Activated CD4-positive, alpha-beta T cell treated with anti-CD3 and anti-CD28 coated beads, Interleukin-2, Interleukin-4, amounts not matched to agents 100 ng/mL and 50 ng/mL, durations not matched to agents 16 hours and 8 hours (primary cell): Measurements from ENCODE around the gene TACC2.
"Not testable (repeated sequence)": the region's sequence is repeated elsewhere in the genome, so short reads cannot be mapped to it uniquely, and the experiment has no call there.

ENCODE experiments used
- DNase-seq: peaks from one replicate; pipeline ENCODE4 v3.0.0-alpha.2; 2020; ENCODE audit warnings: low spot score

TACC2 gene, protein sequence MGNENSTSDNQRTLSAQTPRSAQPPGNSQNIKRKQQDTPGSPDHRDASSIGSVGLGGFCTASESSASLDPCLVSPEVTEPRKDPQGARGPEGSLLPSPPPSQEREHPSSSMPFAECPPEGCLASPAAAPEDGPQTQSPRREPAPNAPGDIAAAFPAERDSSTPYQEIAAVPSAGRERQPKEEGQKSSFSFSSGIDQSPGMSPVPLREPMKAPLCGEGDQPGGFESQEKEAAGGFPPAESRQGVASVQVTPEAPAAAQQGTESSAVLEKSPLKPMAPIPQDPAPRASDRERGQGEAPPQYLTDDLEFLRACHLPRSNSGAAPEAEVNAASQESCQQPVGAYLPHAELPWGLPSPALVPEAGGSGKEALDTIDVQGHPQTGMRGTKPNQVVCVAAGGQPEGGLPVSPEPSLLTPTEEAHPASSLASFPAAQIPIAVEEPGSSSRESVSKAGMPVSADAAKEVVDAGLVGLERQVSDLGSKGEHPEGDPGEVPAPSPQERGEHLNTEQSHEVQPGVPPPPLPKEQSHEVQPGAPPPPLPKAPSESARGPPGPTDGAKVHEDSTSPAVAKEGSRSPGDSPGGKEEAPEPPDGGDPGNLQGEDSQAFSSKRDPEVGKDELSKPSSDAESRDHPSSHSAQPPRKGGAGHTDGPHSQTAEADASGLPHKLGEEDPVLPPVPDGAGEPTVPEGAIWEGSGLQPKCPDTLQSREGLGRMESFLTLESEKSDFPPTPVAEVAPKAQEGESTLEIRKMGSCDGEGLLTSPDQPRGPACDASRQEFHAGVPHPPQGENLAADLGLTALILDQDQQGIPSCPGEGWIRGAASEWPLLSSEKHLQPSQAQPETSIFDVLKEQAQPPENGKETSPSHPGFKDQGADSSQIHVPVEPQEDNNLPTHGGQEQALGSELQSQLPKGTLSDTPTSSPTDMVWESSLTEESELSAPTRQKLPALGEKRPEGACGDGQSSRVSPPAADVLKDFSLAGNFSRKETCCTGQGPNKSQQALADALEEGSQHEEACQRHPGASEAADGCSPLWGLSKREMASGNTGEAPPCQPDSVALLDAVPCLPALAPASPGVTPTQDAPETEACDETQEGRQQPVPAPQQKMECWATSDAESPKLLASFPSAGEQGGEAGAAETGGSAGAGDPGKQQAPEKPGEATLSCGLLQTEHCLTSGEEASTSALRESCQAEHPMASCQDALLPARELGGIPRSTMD (N-terminal part only)

GRCh38 chr10:121988361-121989324 lies at the start of gene TACC2:
TSS of gene TACC2 (plus strand) at chr10:121989163. CDS start at chr10:122021982, 32,819 bp downstream.
- DNase-seq: no peak

GRCh38 chr10:121941532-121941931 lies 47.4 kb upstream of the TACC2 start:
- no peak for DNase-seq

DNA sequence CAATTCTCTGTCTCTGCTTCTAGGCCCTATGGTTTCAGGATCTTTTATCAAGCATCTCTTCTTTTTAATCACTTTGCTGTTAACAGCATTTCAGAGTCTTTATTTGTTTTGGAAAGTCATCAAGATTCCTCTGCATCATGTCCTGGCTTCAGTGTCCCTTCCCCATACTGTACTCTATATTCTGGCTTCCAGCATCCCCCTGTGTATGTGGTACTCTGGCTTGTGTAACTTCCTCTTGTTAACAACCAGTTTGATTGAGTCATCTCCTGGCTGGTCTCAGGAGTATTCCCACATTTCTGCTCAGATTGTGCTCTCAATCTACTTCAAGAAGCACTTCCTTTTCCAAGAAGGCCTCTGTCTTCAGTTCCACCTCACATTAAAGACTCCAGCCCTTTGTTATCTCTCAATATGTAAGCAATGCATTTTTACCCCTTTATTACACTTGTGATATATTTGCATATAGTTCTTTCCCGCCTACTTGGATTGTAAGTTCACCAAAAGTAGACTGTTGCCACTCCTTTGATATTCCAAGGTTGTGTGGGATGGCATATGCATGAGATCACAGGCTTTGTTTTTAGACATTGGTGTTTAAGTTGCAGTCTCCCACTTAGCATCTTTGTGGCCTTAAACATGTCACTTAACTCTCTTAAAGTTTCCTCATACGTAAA lies 46.1 kb upstream of the TACC2 start:
- no peak for DNase-seq

- no peak for DNase-seq
Observed at GRCh38 chr10:121947343-121948330, 41.3 kb upstream of the TACC2 start.

GRCh38 chr10:121949049-121949448 lies 39.9 kb upstream of the TACC2 start:
- DNase-seq: no peak

- no peak for DNase-seq
Observed at GRCh38 chr10:121949451-121949850, 39.5 kb upstream of the TACC2 start.

GRCh38 chr10:121952226-121952625 lies 36.7 kb upstream of the TACC2 start:
- no peak for DNase-seq

DNA sequence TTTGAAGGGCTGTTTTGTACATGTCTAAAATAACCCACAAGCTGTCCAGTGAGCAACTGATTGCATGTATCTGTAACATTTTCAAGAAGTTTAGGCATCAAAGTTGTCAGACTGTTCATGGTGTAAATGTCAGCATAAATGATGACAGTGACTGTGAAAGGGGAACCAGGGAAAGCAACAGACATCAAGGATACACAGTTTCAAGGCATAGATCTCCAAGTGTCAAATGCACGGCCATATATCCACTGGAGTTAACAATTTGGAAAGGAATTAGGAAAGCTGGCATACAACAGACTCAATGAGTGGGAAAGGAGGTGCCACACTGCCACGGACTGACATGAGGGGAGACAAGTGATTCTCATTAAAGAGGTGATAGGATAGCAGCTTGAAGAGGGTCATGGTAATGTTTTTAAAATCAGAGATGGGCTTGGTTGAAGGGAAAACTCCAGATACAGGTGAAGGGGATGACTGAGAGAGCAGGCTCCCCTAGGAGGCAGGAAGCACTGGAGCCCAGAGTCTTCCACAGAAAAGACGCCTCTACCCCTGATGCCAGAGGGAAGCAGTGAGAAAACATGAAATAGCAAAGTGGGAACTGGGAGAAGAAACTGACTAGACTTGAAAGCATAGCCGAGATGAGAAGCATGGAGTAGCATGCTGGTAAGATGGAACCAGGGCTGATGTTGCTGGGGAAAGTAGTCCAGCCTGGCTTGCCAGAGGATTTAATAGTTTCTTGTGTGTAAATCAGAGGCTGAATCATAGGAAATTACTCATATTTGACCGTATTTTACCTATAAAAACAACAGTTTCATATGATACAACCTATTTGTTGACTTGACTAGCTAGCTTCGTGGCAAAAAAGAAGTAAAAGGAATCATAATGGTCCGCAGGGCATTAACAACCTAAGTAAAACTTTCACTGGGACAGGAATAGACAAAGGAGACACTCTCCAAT lies 32.6 kb upstream of the TACC2 start:
- no peak for DNase-seq

DNA sequence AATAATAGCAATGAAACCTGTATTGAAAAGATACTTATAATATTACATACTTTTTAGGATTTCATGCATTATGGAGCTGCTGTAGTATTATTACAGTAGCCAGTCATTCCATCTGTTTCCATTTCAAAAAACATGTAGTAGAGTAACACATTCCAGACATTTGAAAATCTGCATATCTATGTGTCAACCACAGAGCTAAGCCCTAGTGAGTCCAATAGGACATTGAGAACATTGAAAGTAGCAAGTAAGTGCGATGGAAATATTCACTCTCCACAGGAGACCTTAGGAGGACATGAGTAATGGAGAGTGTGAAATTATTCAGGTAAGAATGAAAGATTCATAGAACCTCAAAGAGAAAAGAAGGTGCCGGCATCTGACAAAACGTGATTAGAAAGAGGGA lies 29.3 kb upstream of the TACC2 start:
- DNase-seq: peak; percentile 9

DNA sequence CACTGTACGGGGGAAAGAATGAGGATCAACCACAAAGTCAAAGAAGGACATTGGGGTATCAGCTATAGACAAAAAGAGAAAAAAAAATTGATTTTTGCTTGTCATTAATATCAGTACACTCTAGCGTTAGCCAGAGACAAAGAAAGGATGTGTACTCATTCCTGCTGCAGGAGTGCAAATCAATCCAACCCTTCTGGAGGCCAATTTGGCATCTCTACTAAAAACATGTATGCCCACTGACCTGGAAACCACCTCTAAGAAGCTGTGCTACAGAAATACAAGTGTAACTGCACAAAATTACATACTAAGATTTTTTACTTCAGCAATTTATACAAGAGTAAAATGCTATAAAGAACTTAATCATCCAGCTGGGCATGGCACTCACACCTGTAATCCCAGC lies 27.5 kb upstream of the TACC2 start:
- DNase-seq: no peak

DNA sequence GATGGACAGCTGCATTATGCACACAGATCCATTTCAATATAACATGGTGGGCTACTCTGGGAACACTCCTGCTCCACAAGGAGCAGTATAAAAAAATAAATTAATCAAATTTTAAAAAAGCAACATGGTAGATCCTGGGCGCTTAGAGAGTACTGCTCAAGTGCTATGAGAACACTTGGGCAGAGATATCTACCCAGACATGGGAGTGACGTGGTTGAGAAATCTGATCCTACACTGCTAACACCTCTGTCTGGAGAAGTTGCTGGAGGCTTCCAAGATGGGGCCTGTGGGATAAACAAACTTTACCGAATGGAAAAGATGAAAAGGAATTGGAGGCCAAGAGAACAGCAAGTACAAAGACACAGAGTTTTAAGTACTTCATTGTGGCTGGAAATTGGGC lies 23.0 kb upstream of the TACC2 start:
- DNase-seq: no peak

- DNase-seq: not testable (repeated sequence)
Observed at GRCh38 chr10:121969086-121969485, 19.9 kb upstream of the TACC2 start.

- DNase-seq: no peak
Observed at GRCh38 chr10:121974019-121974534, 14.9 kb upstream of the TACC2 start.

- peak; percentile 80 for DNase-seq
Observed at GRCh38 chr10:121974535-121975294, 14.2 kb upstream of the TACC2 start, which contains the start of gene NSMCE4A. TSS of gene NSMCE4A (minus strand) at chr10:121975217. CDS start at chr10:121975165, 52 bp downstream.

DNA sequence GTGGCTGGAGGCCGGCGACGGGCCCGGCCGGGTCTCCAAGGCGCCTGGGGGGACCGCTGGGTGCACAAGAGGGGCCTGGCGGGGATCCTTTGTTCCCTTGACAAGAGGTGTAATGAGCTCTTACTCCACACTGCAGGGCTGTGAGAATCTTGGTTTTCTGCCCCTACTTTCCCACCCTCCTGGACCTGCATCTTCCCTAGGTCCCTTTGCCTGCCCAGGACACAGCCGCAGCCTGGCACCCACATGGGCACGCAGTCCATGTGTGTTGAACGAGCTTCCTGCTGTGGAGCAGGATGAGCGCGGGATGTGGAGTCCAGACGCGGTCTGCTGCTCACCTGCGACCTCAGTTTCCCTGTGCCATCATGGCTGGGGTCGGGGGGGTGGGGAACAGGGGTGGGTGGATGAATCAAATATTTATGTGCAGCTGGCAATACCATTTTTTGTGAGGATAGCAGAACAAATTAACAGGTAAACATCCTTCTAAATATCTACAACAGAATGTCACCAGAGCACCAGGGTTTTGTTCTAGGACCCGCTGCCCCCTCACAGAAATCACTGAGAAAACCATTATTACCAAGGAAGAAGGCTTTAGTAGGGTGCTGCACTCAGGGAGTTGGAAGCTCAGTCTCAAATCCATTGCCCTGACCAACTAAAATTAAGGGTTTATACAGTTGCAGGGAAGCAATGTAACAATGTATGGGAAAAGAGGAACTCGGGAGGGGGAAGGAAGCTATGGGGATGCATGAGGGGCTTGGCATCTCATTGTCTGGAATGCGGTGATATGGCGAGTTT lies 13.5 kb upstream of the TACC2 start:
- DNase-seq: no peak

DNA sequence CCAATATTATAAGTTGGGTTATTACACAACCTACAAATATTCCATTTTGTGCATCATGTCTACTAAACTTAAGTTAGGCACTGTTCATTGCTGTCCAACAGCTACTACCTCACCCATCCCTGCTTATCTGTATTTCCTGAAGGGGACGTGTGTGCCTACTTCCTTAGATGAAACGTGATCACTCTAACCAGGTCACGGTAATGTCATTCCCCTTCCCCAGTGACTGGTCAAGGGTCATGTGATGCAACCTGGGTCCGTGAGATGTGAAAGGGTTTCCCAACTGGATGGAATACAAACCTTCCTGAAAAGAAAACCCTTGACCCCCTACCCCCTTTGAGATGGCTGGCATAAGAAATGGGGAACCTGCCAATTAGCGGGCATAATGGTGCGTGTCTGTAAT lies 12.4 kb upstream of the TACC2 start:
- no peak for DNase-seq
